Esophagus muscularis mucosa (tissue), 3 donors: ENCODE data around the gene RAPH1.

Experiments used
- POLR2A ChIP-seq: fragments of 450-650 bp; IDR thresholded peaks from one replicate; pipeline ENCODE4 v1.6.1; 2017; ENCODE audit warnings: antibody characterized with exemption, moderate library complexity, mild to moderate bottlenecking, low read depth
- TF ChIP-seq, protein P1 (sequence below), 3 experiments: fragments of 200-600 bp in 2 of 3; fragments of 450-650 bp in 1 of 3; sonication (generic) in 2 of 3; IDR thresholded peaks; one replicate each; pipeline ENCODE4 v1.5.1; 2017 to 2019; ENCODE audit warnings: antibody characterized with exemption in 3 of 3, mild to moderate bottlenecking in 2 of 3, moderate library complexity in 1 of 3

DNA sequence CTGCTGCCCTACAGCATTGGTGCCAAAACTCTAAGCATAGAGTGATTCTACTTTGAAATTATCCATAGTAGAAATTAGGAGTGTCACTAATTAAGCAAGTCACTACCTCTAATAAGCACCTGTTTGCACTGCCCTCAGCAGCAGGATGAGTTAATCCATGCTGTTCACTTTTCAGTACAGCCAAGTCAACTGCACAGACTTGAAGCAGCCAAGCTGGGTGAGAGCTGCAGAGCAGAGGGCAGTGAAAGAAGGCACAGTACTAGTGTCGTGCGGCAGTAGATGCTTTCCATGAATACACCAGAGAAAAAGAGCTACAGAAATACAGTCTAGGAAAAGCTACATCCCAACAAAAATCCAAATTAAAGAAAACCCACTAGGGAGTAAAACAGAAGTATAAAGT is 98.6 kb downstream of the RAPH1 start:
- TF ChIP-seq, protein P1, sequence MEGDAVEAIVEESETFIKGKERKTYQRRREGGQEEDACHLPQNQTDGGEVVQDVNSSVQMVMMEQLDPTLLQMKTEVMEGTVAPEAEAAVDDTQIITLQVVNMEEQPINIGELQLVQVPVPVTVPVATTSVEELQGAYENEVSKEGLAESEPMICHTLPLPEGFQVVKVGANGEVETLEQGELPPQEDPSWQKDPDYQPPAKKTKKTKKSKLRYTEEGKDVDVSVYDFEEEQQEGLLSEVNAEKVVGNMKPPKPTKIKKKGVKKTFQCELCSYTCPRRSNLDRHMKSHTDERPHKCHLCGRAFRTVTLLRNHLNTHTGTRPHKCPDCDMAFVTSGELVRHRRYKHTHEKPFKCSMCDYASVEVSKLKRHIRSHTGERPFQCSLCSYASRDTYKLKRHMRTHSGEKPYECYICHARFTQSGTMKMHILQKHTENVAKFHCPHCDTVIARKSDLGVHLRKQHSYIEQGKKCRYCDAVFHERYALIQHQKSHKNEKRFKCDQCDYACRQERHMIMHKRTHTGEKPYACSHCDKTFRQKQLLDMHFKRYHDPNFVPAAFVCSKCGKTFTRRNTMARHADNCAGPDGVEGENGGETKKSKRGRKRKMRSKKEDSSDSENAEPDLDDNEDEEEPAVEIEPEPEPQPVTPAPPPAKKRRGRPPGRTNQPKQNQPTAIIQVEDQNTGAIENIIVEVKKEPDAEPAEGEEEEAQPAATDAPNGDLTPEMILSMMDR (IDR thresholded peaks at IDR 0.05), result no peak
- no peak for TF ChIP-seq POLR2A
